NCI-H446 treated with DMSO at 0.1 percent for 48 hours (cell line): ENCODE data around the gene CARMIL1.

Source experiments
- DNase-seq: peaks from one replicate; lab custom pipeline; 2025; lab: John Stamatoyannopoulos, UW

Gene CARMIL1

DNA sequence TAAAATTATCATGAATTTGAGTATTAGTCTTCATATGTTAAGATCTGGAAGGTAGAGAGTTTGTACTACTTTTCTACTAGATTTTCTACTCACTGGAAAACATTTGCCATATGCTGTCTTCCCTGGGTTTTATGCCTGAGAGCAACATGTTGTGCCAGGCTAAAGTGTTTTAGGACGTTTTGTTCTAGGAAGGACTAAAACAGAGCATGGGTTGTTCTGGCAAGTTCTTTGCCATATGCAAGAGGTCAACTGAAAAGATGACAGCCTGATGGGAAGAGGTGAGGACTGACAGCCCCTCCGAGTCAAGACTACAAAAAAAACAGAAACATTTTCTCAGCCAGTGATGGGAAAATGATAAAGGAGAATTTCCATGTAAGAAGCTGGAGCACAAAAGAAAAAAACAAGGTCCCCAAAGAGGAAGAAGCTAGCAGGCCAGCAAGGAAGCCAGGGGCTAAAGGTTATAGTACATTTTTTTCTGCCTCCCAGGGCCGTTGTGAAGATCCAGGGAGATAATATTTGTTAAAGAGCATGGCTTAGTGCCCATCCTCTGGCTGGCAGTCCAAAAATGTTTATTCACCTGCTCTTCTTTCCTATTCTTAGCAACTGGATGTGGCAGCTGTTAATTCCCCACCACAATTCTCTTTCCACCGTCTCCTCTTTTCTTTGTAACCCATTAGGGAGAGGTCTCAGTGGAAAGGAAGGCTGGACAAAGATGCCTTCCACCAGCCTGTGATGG lies 380.6 kb downstream of the CARMIL1 start:
- no peak for DNase-seq

DNA sequence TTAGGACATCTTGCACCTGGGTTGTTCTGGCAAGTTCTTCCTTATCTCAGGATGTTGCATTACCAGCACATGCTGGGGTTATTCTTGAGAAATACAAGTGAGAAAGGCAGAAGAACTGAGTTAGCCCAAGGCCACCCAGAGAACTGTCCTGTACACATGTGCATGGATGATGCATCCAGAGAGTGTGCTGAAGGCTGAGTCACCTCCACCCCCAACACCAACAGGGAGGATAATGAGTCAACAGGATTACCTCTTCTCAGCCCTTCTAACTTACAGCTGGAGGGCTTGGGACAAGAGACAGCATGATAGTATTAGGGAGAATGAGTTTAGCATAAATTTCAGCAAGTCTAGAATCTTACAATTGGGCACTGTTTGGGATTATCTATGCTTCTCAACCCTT lies 381.3 kb downstream of the CARMIL1 start:
- no peak for DNase-seq

DNA sequence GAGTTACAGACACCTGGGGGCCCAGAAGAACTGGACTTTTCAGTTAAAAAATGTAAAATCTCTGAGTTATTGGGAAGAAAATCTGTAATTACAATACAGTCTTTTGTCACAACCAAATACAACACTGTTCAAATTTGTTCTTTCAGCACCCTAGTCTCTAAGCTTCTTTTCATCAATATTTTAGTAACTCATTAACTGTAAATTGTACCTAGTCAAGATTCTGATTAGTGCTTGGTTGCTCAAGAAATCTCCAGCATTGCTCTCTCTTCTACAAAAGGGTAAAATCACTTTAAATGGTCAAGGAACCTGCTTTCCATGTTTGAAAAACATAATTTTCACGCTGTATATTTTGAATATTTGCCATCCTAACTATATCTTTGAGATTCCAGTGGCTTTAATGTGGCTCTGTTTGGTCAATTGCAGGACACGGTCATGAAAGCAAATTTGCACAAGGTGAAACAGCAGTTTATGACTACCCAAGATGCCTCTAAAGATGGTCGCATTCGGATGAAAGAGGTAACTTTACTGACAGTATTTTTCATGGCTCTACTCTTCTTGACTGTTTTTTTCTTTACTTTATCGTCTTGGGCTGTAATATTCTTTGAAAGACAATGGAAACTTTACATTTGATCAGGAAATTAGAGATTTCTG lies 382.1 kb downstream of the CARMIL1 start:
- DNase-seq: no peak

DNA sequence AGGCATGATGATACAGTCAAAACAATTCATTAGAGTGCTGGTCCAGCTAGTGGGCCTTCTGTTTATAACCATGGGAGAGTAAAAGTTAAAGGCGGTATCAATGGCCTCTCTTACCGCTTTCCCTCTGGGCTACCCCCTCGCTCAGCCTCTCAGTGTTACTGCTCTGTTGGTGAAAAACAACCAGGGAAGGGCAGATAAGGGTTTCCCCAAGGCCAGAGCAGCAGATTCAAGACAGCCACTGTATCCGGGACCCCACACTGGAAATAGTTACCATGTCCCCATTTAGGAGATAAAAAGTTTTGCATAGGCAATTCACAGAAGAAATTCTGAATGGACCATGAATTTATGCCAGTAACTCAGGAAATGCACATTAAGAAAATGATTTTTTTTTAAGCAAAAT lies 386.3 kb downstream of the CARMIL1 start:
- DNase-seq: no peak

DNA sequence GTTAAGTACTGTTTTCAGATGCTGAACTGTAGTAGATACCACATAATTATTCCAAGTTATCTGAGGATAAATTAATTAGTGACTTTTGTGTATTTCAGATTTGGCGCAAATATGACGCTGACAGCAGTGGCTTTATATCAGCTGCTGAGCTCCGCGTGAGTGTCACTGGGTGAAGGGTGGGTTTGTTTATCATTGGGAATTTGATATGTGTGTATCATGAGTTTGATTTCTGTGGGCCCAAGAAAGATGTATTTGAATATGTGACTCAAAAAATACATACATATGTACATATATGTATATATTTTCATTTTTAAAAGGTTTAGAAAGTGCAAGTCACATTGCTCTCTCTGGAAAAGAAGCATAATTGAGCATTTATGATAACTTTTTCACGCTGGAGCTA lies 390.2 kb downstream of the CARMIL1 start:
- DNase-seq: no peak
